OCI-LY1 (cell line): ENCODE data around the gene SLC43A2.

Experiments used
- CTCF ChIP-seq: fragments of 200-600 bp; sonication (generic), shearing (Covaris generic); IDR thresholded peaks from 2 replicates; pipeline ENCODE4 v1.5.1; 2017; ENCODE audit warnings: mild to moderate bottlenecking, antibody characterized with exemption, low read length, moderate library complexity, mixed read lengths
- EZH2 ChIP-seq: fragments of 200-600 bp; sonication (generic), shearing (Covaris generic); IDR thresholded peaks from 2 replicates; pipeline ENCODE4 v1.8.0; 2017; ENCODE audit warnings: borderline replicate concordance, mixed run types, mild to moderate bottlenecking, antibody characterized with exemption, low read length, moderate library complexity, mixed read lengths

- TF ChIP-seq CTCF (no peak), EZH2 (no peak)
Measured at GRCh38 chr17:1607971-1608320, 20.7 kb downstream of the SLC43A2 start.
